Liver (tissue), 3 donors: ENCODE data around the gene SPAG4.

Source experiments
- GABPA ChIP-seq, 2 donors: IDR thresholded peaks in 1 of 2; conservative IDR thresholded peaks in 1 of 2; 2 replicates each; pipeline ENCODE4 v1.6.1; 2016; ENCODE audit warnings: antibody characterized with exemption in 2 of 2, mild to moderate bottlenecking in 1 of 2, moderate library complexity in 1 of 2
- HNF4G ChIP-seq: IDR thresholded peaks from 2 replicates; pipeline ENCODE4 v1.6.1; 2016; ENCODE audit warnings: antibody characterized with exemption
- RAD21 ChIP-seq, 2 donors: IDR thresholded peaks; 2 replicates each; pipeline ENCODE4 v1.6.1; 2016; ENCODE audit warnings: antibody characterized with exemption in 2 of 2, mild to moderate bottlenecking in 2 of 2
- TF ChIP-seq, protein P1 (sequence below): fragments of 150-350 bp; IDR thresholded peaks from 2 replicates; pipeline ENCODE4 v1.5.1; 2017; ENCODE audit warnings: improper control_type of control experiment, low read depth, low read length; ENCODE audit not compliant: missing input control
- donor health status: healthy.
- donor health status: healthy.

GRCh38 chr20:35615667-35616464 lies at the start of gene SPAG4:
- TF ChIP-seq HNF4G, result no peak
- TF ChIP-seq, protein P1, sequence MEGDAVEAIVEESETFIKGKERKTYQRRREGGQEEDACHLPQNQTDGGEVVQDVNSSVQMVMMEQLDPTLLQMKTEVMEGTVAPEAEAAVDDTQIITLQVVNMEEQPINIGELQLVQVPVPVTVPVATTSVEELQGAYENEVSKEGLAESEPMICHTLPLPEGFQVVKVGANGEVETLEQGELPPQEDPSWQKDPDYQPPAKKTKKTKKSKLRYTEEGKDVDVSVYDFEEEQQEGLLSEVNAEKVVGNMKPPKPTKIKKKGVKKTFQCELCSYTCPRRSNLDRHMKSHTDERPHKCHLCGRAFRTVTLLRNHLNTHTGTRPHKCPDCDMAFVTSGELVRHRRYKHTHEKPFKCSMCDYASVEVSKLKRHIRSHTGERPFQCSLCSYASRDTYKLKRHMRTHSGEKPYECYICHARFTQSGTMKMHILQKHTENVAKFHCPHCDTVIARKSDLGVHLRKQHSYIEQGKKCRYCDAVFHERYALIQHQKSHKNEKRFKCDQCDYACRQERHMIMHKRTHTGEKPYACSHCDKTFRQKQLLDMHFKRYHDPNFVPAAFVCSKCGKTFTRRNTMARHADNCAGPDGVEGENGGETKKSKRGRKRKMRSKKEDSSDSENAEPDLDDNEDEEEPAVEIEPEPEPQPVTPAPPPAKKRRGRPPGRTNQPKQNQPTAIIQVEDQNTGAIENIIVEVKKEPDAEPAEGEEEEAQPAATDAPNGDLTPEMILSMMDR, result peak; percentile 4
- TF ChIP-seq GABPA (IDR thresholded peaks at IDR 0.05 in 1 of 2, conservative IDR thresholded peaks at IDR 0.05 in 1 of 2), result peak in 1 of 2 donors; percentile 59
- TF ChIP-seq RAD21 (IDR thresholded peaks at IDR 0.05), result peak in 1 of 2 donors; percentile 17
